GM19238 (cell line): ENCODE results near the gene LCE1C.

Source experiments
- DNase-seq: peaks from one replicate; pipeline ENCODE4 v3.0.0; 2011; ENCODE audit warnings: low spot score; ENCODE audit not compliant: insufficient read length

LCE1C gene, protein sequence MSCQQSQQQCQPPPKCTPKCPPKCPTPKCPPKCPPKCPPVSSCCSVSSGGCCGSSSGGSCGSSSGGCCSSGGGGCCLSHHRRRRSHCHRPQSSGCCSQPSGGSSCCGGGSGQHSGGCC

DNA sequence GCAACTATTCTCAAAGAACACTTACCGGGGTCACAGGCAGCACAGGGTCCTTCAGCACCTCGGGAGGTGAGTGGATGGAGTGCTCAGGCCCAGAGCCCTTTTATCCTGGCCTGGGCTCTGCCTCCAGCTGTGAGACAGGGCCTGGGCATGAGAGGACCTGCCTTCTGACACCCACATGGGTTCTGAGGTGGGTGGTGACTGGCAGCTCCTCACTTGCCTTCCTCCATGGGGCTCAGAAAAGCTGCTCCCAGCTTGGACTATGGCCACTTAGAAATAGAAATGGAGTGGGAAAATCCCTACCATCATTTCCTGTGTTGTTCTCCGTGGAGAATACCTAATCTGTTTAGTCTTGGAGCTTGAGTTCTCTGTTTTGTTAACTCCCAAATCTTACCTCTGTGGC, at the start of gene LCE1C:
Gene LCE1C, minus strand, starts transcription at position 76 of the 400 bp plus-strand sequence. CDS start 1,173 bp downstream, outside the sequence.
- no peak for DNase-seq

DNA sequence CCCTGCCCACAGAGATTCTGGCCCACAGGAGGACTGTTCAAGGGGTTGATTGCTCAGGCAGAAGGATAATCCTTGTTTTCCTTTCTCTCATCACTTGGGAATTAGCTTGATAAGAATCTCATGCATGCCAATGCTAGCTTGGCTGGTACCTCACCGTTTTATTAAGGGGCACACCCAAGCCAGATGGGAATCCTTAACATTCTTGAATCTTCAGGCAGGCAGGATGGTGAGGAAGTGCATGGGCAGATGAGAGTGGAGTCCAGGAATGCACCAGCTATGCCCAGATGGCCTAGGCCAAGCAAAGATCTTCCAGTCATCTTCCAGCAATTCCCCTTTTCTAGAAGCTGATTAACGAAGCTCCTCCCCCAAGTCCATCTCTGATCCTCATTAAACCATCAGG, 49.2 kb upstream of the LCE1C start:
- DNase-seq = no peak

DNA sequence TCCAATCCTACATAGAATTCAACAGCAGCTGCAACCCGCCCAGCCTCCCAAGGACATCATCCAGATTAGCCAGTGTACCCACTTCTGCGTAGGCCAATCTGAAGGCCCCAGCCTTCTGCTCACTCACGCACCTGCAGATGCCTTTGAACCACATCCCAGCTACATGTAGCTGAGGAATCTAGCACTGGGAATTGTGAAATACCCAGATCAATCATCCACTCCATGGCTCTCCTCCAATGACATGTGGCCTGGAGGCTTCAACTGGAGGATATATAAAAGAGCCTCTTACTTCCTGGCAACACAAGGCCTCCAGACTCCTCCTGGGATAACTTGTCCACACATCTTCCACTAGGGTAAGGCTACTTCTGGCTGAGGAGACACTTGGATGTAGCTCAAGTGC, 36.1 kb upstream of the LCE1C start, which contains the start of gene LCE6A:
Gene LCE6A, plus strand, starts transcription at position 301 of the 400 bp plus-strand sequence. CDS start 665 bp downstream, outside the sequence.
- no peak for DNase-seq

DNA sequence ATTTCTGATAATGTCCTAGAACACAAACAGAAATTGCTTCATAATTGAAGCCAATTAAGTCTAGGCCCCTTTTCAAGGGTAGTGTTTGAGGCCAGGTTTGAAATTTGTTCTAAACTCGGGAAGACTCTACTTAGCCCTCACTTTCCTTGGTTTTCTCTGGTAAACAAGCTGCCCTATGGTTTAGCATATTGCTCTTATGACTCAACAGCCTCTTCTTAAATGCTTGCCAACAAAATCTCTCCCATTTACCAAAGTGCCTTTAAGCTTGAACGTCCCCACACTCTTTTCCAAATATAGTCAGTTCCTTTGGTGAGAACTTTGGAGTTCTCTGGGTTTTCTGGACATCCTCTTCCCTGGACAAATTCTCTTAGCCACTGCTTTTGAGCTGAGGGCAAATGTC, 30.4 kb upstream of the LCE1C start:
- no peak for DNase-seq

DNA sequence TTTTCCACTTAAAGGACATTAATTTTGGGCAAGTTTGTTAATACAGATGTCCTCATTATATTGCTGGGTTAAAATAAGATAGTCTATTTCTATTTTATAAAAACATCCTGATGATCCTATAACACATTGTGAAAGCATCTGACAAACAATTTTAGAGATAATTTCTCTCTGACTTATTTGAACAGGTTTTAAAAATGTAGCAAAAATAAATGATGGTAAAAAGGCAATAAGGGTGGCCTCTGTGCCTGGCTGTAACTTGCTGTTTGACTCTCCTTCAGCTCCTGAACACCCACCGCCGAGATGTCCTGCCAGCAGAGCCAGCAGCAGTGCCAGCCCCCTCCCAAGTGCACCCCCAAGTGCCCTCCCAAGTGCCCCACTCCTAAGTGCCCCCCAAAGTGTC, 20.7 kb upstream of the LCE1C start, which contains the start of gene LCE1A:
Gene LCE1A, plus strand, starts transcription at position 301 of the 400 bp plus-strand sequence. Its CDS starts 0 bp downstream, at position 301.
- no peak for DNase-seq

DNA sequence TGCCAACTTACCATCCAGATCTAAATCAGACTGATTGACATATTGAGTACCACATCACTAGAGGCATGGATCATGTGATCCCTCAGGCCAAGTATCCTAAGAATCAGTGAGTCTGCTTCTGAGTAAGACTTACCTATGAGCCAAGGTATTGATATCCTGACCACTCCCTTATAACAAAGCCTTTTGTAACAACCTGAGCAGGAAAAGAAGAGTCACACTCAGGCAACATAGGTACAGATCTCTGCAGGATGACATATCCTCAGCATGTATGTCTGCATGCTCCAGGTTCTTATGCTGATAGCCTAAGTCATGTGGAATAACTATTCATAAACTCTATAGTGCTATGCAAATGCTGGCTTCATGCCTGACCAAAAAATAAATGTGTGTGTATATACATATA, 18.5 kb upstream of the LCE1C start:
- no peak for DNase-seq

DNA sequence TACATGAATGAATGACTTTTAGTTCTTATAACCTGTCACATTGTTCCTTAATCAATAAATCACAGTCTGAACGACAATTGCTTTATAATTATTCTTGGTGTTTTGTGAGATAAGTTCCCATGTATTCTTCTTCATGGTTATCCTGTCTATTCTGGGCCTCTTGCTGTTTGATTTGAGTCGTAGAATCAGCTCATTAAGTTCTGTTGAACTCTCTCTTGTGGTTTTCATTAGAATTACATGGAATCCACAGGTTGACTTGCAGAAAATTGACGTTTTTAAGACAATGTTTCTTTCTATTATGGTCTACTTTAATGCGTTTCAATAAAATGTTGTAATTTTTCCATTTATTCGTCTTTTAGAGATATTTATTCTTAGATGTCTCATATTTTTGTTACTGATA, 16.8 kb upstream of the LCE1C start:
- DNase-seq = no peak

DNA sequence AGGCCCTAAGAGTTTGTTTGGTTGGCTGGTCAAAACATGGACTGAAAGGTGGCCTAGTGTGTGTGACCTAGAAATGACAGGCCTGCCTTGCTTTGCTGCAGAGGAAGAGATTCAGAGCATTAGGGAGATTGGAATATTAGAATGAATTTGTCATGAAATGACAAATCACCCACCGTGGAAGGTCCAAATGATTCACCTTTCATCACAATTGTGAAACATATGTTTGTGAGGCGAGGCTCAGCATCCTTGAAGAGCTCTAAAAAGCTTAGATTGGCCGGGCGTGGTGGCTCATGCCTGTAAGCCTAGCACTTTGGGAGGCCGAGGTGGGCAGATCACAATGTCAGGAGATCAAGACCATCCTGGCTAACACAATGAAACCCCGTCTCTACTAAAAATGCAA, 10.9 kb upstream of the LCE1C start:
- no peak for DNase-seq

DNA sequence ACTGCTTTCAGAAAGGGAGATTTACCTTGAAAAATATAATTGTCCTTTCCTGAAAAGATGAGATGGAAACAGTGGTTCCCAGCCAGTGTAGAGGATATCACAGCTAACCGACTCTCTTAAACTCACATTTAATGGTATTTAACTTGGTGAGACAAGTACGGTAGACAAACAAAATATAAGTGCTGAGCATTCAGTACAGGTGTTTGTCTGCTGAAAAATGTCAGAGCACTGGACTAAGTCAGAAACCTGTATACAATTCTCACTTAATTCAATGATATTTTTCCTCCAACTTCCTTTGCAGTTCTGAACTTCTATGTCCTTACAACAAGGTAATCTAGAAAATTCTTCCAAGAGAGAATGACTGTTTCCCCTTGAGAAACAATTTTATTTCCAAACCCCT, 5.2 kb upstream of the LCE1C start, which contains the start of gene LCE1B:
Gene LCE1B, plus strand, starts transcription at position 301 of the 400 bp plus-strand sequence. CDS start 476 bp downstream, outside the sequence.
- DNase-seq = no peak

DNA sequence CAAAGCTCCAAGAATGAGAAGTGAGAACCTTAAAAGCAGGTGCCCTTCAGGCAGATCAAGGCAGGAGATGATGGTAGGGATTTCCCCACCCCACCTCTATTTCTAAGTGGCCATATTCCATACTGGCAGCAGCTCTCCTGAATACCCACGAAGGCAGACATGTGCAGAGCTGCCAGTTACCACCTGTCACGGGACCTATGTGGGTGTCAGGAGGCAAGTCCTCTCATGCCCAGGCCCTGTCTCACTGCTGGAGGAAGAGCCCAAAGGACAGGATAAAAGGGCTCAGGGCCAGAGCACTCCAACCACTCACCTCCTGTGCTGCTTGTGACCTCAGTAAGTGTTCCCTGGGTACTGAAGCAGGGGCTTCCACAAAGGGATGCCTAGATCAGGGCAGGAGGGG, 4.6 kb upstream of the LCE1C start:
- DNase-seq = no peak

DNA sequence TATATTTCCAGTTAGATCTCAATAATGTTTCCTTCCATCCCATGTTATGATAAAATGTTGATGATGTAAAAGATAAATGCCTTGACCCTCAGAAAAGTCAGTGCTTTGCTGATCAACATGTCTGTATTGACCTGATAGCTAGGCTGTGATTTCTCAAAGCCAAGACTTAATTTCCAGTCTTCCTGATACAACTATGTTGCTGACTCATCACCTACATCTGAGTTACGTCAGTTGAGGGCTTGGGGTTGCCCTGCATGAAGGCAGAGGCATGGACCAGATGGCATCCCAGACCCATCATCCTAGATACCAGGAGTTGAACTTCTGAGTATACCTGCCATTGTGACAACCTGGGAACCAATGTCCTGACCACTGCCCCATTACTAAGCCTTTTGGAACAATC, 5.1 kb downstream of the LCE1C start:
- no peak for DNase-seq

DNA sequence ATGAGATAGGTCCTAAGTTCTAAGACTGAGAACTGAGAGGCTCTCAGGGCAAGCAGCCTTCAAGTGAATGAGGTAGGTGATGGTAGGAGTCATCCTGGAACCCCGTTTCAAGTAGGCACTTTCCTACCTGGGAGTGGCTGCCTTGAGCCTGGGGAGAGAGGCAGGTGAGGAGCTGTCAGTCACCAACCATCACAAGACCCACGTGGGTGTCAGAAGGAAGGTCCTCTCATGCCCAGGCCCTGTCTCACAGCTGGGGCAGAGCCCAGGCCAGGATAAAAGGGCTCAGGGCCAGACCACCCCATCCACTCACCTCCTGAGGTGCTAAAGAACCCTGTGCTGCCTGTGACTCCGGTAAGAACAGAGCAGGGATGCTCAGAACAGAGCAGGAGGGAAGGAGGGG, 10.0 kb downstream of the LCE1C start, which contains the start of gene LCE1D:
Gene LCE1D, plus strand, starts transcription at position 301 of the 400 bp plus-strand sequence. CDS start 1,074 bp downstream, outside the sequence.
- DNase-seq = no peak

DNA sequence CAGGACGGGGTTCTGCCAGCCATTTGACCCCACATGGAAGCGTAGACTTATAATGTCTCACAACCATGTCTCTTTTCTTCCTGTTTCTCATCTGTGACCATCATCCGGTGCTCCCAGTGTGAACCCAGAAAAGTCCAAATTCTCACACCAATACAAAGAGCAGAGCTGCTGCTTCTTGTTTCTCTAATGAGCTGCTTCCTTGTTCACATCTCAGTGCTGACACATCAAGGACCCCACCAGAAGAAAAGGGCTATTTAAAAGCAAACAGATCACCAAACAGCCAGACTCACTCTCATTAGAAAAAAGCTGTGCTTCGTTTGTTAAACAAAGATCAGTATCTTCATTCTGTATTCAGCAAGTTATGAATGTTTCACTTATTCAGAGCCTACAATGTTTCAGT, 10.8 kb downstream of the LCE1C start:
- no peak for DNase-seq

DNA sequence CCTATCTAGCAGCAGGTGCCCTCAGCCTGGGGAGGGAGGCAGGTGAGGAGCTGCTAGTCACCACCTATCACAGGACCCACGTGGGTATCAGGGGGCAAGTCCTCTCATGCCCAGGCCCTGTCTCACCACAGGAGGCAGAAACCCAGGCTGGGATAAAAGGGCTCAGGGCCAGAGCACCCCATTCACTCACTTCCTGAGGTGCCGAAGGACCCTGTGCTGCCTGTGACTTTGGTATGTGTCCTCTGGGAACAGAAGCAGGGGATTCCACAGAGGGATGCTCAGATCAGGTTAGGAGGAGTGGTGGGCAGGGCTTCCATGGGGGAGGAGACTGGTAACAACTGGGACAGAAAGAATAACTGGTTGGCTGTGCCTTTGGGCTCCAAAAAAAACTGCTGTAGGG, 20.4 kb downstream of the LCE1C start, which contains the start of gene LCE1E:
Gene LCE1E, plus strand, starts transcription at position 181 of the 400 bp plus-strand sequence. CDS start 1,043 bp downstream, outside the sequence.
- DNase-seq = no peak

DNA sequence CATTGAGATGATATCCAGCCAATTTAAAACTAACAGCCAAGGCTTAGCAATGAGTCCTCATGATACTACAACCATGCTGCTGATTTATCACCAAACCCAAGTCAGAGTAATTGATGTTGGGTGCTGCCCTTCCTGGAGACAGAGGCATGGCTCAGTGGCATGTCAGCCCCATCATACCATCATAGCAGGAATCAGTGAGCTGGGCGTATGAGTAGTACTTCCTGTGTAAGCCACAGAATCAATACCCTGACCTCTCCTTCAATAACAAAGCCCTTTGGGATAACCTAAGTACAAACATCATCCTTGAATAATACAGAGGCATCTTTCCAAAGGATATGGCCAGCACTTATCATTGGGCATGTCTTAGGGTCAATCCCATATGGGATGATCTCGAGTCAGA, 23.4 kb downstream of the LCE1C start:
- DNase-seq = no peak

DNA sequence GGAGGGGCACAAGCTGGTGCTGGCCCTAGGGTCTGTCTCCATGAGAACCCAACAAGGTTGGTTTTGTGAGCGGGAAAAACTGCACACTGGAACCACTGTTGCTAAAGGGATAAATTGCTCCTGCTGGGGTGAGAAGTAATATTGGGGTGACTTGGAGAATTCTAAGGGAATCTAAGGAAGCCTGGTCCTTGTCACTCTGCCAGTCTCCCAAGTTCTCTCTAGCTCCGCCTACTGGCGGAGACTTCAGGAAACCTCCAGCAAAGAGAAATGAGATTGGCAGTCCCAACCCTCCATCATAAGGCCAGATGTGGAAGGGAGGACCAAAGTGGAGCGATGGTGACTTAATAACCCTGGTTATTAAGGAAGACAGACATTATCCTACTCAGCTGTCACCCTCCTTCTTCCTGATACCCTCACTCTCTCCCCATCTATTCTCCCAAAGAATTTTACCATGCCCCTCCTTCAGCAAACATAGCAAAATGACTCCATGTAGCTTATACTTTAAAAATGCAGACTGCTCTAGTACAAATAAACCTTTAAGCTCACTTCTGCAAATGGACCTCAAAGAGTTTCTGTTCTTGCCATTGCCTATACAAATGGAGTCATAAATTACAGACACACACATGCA, 28.8 kb downstream of the LCE1C start:
- DNase-seq = no peak

DNA sequence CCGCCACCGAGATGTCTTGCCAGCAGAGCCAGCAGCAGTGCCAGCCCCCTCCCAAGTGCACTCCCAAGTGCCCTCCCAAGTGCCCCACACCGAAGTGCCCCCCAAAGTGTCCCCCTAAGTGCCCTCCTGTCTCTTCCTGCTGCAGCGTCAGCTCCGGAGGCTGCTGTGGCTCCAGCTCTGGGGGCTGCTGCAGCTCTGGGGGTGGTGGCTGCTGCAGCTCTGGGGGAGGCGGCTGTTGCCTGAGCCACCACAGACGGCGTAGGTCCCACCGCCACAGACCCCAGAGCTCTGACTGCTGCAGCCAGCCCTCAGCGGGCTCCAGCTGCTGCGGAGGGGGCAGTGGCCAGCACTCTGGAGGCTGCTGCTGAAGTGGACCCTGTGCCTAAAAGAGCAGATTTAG, 30.1 kb downstream of the LCE1C start:
- DNase-seq = no peak

DNA sequence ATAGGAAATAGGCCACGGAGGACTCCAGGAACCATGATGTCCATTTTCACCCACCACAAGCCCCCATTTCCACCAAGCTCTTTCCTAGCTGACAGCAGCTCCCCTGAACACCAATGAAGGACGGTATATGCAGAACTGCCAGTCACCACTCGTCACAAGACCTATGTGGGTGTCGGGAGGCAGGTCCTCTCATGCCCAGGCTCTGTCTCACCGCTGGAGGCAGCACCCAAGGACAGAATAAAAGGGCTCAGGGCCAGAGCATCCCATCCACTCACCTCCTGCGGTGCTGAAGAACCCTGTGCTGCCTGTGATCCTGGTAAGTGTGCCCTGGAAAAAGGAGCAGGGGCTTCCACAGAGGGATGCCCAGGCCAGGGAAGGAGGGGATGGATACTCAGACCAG, 31.6 kb downstream of the LCE1C start, which contains the start of gene LCE1F:
Gene LCE1F, plus strand, starts transcription at position 266 of the 400 bp plus-strand sequence. CDS start 1,232 bp downstream, outside the sequence.
- no peak for DNase-seq

DNA sequence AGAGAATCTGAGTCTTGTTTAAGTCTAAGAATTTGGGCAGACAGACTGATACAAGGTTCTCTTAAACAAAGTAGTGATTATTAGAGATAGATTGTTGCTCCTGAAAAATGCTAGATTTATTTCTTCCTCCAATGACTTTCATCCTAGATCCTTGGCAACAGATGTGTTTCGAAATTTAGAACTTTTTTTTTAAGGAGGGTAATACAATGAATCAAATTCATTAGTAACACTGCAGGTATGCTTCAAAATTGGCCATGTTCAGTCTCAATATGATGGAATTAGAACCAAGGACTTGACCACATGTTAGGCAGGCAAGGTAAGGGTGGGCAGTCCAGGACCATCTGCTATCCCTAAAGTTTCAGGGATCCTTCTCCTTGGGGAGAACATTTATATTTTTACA, 36.0 kb downstream of the LCE1C start:
- DNase-seq = no peak

DNA sequence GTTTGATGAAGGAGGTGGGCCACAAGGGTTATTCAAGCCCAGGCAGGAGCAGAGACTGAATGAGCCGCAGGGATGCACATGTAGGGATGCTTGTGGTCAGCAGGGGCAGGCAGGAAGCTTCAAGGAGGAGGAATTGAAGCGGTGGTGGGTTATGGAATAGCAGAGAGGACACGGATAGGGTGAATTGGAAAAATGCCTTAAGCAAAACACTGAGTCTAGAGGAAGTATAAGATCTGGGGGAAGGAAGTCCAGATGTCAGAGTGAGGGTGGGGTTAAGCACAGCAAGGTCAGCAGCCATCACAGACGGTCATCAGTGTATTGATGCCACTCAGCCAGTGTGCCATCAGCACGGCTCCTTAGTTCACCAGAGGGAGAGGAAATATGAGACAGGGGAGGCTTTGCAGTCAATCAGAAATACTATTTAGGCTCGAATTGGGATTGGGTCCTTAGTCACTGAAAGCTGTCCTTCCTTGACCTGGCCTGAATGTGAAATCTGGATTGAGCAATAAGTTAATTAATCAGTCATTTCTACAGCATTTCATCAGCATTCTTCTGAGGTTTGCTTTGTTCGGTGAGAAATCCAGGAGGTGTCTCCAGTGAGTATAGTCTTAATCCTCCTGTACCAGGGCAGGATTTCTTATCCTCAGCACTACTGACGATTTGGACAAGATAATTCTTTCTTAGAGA, 37.5 kb downstream of the LCE1C start:
- no peak for DNase-seq

DNA sequence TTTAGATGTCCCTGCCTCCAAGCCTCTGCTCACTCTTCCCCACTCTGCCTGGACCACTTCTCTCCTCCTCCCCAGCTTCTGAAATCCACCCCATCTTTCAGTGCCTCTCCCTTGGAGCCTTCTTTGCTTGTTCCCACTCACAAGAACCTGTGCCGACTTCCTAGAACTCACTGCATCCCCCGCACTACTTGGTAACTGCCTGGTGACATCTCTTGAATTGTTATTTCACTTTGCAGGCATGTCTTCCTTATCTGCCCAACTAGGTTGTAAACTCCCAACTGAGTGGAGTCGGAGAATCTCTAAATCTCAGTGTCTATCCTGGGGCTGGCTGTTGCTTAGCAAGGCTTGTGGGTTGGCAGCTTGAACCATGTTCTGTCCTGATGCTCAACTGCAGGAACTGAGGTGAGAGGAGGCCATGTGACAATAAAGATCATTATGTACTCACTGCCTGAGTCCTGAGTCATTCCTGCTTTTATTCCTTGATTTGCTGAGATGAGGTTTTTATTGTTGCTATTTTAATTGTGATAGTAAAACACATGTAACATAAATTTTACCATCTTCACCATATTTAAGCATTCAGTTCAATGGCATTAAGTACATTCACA, 44.7 kb downstream of the LCE1C start:
- DNase-seq = no peak
